Testis (tissue), 5 donors: ENCODE results near the gene ZNF681. TPM values are rescaled to one million over a fixed set of nuclear protein-coding genes. Genes with fewer than 3 reads are reported as not detected.

Experiments used
- DNase-seq: peaks from one replicate; pipeline ENCODE4 v3.0.0-alpha.2; 2019
- H3K27ac ChIP-seq, 2 donors: fragments of 200-600 bp; sonication (generic); one replicate each; pipeline ENCODE4 v1.5.1; 2019
- H3K27me3 ChIP-seq: fragments of 200-600 bp; sonication (generic); one replicate; pipeline ENCODE4 v1.5.1; 2019
- H3K36me3 ChIP-seq: fragments of 200-600 bp; sonication (generic); one replicate; pipeline ENCODE4 v1.5.1; 2017; ENCODE audit warnings: low read depth; ENCODE audit errors: missing control alignments
- H3K4me1 ChIP-seq: fragments of 200-600 bp; sonication (generic); one replicate; pipeline ENCODE4 v1.5.1; 2019
- H3K4me3 ChIP-seq, 2 donors: fragments of 200-600 bp; sonication (generic); one replicate each; pipeline ENCODE4 v1.5.1; 2017 to 2019
- H3K9me3 ChIP-seq: fragments of 200-600 bp; sonication (generic); one replicate; pipeline ENCODE4 v1.5.1; 2017
- POLR2A ChIP-seq: fragments of 450-650 bp; IDR thresholded peaks from one replicate; pipeline ENCODE4 v1.6.1; 2017; ENCODE audit warnings: antibody characterized with exemption, mild to moderate bottlenecking, moderate library complexity
- WGBS, 2 donors: methylation state at CpG; one replicate each; pipeline ENCODE4 v1.1.5; 2018; 5-methylcytosine and 5-hydroxymethylcytosine counted together
- intact Hi-C: fragments of 100-400 bp; cut with DNase I; formaldehyde crosslinking; loops from one replicate; pipeline ENCODE4 v1.15.1; 2023; ENCODE audit warnings: low total_unique reads
- long read RNA-seq, 2 donors: transcript quantifications; one replicate each; lab custom pipeline, GENCODE V29; 2026
- polyA plus RNA-seq: library from polyadenylated mRNA; stranded (reverse); fragments of 350-450 nt; fragmentation: Illumina TruSeq; extraction: RNeasy Lipid Tissue Mini Kit (QIAGEN cat#74804); gene quantifications from one replicate; pipeline ENCODE4 v1.2.3, GENCODE V29; 2014; ENCODE audit warnings: low read depth, low replicate concordance; ENCODE audit not compliant: insufficient read depth
- total RNA-seq, 2 donors: library from RNA; depleted of rRNA; stranded (reverse); fragments of >200 nt; gene quantifications; one replicate each; pipeline ENCODE4 v1.2.3, GENCODE V29; 2016
- TF ChIP-seq, protein P1 (sequence below), 3 experiments: fragments of 450-650 bp in 2 of 3; fragments of 200-600 bp in 1 of 3; sonication (generic) in 1 of 3; IDR thresholded peaks; one replicate each; pipeline ENCODE4 v1.5.1; 2016 to 2019; ENCODE audit warnings: antibody characterized with exemption in 3 of 3, mild to moderate bottlenecking in 2 of 3, moderate library complexity in 1 of 3

ZNF681 gene
- total RNA-seq = 1 to 10 TPM; 4.5 TPM
- polyA plus RNA-seq = 1.1 TPM
- long read RNA-seq, donor 1, full-length matches to known transcripts = 1 of 1 reads
- long read RNA-seq, donor 1, partial matches to known transcripts = 0 of 1 reads
- long read RNA-seq, donor 1, other reads (novel, unspliced or antisense) = 0 of 1 reads
- long read RNA-seq, donor 2, full-length matches to known transcripts = 1 of 1 reads
- long read RNA-seq, donor 2, partial matches to known transcripts = 0 of 1 reads
- long read RNA-seq, donor 2, other reads (novel, unspliced or antisense) = 0 of 1 reads

DNA sequence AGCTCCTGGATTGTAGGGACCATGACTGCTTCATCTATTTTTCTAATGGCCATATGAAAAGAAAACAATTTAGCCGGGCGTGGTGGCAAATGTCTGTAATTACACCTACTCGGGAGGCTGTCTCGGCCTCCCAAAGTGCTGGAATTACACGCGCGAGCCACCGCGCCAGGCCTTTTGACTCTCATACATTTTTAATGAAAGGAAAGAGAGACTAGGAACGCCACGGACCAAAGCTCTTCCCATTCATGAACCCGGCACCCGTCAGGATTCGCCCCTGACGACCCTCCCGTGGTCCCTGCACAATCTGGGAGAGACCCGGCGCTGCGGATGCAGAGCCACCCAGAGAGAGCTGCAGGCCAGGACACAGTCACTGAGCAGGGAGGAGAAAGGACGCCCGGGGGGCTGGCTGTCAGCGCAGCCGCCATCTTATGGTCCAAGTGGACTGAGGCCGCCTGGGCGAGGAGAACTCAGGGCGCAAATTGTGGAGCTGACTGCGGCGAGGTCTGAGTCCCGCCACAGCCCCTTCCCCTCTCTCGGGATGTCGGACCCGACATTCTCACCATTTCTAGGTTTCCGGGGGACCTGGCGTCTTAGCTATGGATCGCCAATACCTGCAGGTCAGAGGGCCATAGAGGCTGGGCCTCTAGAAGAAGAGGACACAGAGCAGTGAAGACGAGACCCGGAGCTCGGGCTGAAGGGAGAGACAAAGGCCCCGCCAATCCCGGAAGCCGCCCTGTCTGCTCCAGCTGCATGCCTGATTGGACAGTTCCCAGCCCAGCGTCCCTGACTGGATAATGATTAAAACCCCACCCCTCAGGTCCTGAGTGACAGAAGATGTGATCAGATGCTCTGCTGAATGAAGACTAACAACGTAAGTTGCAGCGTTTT is at the start of gene ZNF681:
Gene ZNF681 (minus strand): TSS at position 705 of the 888 bp plus-strand sequence. CDS start 142 bp downstream, at position 563.
- H3K4me3 ChIP-seq = peak within 1 kb of the TSS; percentile 64 to 69
- intact Hi-C loops = no loop called here
- no peaks in the 10 kb centered on the region for H3K27me3 ChIP-seq
- H3K9me3 ChIP-seq = no peaks in the 10 kb centered on the region
- H3K4me1 ChIP-seq = peaks cover 7% of the 10 kb centered on the region
- H3K36me3 ChIP-seq = no peaks in the 10 kb centered on the region
- peak within 1 kb of the TSS; percentile 51 to 84 for H3K27ac ChIP-seq
- 1% methylated on average over 27 to 44 of the region's 44 CpGs for WGBS, 2 donors
- TF ChIP-seq POLR2A = no peak
- TF ChIP-seq, protein P1, sequence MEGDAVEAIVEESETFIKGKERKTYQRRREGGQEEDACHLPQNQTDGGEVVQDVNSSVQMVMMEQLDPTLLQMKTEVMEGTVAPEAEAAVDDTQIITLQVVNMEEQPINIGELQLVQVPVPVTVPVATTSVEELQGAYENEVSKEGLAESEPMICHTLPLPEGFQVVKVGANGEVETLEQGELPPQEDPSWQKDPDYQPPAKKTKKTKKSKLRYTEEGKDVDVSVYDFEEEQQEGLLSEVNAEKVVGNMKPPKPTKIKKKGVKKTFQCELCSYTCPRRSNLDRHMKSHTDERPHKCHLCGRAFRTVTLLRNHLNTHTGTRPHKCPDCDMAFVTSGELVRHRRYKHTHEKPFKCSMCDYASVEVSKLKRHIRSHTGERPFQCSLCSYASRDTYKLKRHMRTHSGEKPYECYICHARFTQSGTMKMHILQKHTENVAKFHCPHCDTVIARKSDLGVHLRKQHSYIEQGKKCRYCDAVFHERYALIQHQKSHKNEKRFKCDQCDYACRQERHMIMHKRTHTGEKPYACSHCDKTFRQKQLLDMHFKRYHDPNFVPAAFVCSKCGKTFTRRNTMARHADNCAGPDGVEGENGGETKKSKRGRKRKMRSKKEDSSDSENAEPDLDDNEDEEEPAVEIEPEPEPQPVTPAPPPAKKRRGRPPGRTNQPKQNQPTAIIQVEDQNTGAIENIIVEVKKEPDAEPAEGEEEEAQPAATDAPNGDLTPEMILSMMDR (IDR thresholded peaks at IDR 0.05) = peak in 1 of 3 experiments; percentile 18
- peak; percentile 97 for DNase-seq

DNA sequence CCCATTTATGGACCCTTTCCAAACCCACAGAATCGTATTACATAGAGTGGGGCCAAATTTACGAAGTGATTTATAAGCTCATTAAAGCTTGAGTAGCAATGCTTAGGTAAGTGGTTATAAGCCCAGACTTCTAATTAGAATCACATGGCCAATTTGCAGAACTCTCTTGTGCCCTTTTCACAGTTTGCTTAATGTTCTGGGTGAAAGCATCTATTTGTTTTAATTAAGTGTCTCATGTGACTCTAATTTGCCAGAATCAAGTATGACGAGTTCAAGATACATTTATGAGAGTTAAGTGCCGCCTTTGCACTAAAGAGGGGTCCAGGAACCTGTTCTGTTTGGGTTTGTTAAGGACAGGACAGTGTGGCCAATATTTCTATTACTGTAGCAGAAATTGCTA is 46.0 kb upstream of the ZNF681 start:
- DNase-seq = no peak
- Histone ChIP-seq H3K36me3 (no peaks in the 10 kb centered on the region), H3K27me3 (no peaks in the 10 kb centered on the region), H3K4me1 (no peaks in the 10 kb centered on the region), H3K4me3 (no peak overlapping the region), H3K9me3 (no peaks in the 10 kb centered on the region), H3K27ac (no peak overlapping the region)
- TF ChIP-seq, protein P1 (IDR thresholded peaks at IDR 0.05) = no peak
- TF ChIP-seq POLR2A = no peak
- WGBS, 2 donors = 53 to 74% methylated on average over 4 of the region's 4 CpGs
- intact Hi-C loops = no loop called here

DNA sequence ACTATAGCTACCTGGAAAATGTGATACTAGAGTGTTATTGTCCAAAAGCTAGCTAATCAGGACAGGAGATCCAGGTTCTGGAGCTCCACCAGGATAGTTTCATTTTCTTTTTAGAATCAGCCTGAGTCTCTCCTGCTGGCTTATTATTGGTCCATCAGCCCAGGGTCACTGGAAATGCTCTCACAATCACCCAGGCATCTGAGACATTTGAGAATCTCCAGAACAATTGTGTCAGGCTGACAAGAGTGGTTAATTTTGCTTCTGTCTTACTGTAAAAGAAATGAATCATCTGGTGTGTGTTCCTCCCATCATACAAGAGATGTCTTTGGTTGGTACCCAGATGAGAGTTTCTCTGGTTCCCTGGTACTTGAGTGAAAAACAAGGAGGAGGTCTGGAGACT is 43.6 kb upstream of the ZNF681 start:
- Histone ChIP-seq H3K9me3 (no peaks in the 10 kb centered on the region), H3K4me1 (no peaks in the 10 kb centered on the region), H3K27ac (no peak overlapping the region), H3K36me3 (no peaks in the 10 kb centered on the region), H3K4me3 (no peak overlapping the region), H3K27me3 (no peaks in the 10 kb centered on the region)
- DNase-seq = no peak
- intact Hi-C loops = no loop called here
- TF ChIP-seq POLR2A = no peak
- TF ChIP-seq, protein P1 (IDR thresholded peaks at IDR 0.05) = no peak

DNA sequence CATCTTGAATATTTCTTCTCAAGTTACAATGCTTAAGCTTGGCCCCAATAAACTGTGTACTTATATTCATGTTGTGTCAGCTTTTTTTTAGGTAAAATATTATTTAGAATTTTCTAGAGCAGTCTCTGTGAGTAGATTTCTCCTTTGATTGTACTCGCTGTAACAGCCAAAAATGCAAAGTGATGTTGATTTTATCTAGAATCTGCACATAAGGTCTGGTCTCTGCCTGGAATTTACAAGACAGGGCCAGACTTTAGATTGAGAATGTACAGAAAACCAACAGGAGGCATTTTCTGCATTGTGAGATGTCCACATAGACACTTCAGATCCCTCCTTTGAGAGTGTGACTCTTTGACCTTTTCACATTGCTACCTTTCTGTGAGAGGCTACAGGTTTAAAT is 43.1 kb upstream of the ZNF681 start:
- H3K27me3 ChIP-seq = no peaks in the 10 kb centered on the region
- no peaks in the 10 kb centered on the region for H3K36me3 ChIP-seq
- no peak for DNase-seq
- 100% methylated on average over 1 of the region's 1 CpG for WGBS, 2 donors
- H3K4me1 ChIP-seq = no peaks in the 10 kb centered on the region
- no peak overlapping the region for H3K4me3 ChIP-seq
- intact Hi-C loops = no loop called here
- H3K9me3 ChIP-seq = no peaks in the 10 kb centered on the region
- no peak overlapping the region for H3K27ac ChIP-seq
- TF ChIP-seq, protein P1 (IDR thresholded peaks at IDR 0.05) = no peak
- no peak for TF ChIP-seq POLR2A
